ENCODE data around the gene UBXN6.

DNA sequence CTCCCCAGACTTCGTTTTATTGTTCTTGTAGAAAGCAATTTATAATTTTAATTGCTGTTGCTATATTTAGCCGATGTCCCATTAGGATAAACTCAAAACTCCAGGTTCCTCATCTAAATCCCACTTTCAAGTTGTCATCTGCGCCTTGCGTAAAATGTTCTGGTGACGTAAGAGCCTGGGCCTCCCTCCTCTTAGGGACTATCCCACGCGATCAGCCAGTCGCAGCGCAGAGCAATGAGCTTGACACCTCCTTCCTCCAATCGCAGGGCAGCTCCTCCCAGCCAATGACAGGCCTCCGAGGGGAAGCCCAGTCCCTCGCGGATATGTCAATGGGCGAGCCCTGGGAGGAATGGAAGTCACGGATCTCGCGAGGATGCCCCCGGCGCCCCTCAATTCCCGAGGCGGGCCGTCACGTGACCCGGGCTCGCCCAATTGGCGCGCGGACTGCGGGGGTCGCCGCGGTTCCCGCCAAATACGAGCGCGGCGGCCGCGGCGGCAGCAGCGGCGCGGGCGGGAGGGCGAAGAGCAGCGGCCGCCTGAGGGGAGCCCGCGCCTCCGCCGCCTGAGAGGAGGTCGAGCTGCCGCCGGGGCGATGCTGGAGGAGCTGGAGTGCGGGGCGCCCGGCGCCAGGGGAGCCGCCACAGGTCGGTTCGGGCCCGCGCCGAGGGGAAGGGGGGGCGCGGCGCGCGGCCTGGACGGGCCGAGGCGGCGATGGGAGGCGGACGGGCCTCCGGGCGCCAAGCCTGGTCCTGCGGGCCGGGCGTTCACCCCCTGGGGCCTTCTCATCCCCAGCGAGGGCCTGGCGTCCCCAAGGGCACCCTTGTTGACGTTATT lies 55.2 kb downstream of the UBXN6 start, which contains the start of gene CHAF1A:
- TF ChIP-seq, protein P1, sequence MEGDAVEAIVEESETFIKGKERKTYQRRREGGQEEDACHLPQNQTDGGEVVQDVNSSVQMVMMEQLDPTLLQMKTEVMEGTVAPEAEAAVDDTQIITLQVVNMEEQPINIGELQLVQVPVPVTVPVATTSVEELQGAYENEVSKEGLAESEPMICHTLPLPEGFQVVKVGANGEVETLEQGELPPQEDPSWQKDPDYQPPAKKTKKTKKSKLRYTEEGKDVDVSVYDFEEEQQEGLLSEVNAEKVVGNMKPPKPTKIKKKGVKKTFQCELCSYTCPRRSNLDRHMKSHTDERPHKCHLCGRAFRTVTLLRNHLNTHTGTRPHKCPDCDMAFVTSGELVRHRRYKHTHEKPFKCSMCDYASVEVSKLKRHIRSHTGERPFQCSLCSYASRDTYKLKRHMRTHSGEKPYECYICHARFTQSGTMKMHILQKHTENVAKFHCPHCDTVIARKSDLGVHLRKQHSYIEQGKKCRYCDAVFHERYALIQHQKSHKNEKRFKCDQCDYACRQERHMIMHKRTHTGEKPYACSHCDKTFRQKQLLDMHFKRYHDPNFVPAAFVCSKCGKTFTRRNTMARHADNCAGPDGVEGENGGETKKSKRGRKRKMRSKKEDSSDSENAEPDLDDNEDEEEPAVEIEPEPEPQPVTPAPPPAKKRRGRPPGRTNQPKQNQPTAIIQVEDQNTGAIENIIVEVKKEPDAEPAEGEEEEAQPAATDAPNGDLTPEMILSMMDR (IDR thresholded peaks at IDR 0.05): peak in 3 of 4 experiments; percentile 12 to 28 (median 20)
- TF ChIP-seq POLR2AphosphoS5 (IDR thresholded peaks at IDR 0.05): peak; percentile 99

Data from prostate gland (tissue), 2 donors.